GM12878 (cell line): Measurements from ENCODE around the gene EIF4EBP2. TPM values are rescaled to one million over a fixed set of nuclear protein-coding genes. Genes with fewer than 3 reads are reported as not detected.

Experiments used
- CEBPB ChIP-seq, 2 experiments: fragments of 150-350 bp in 1 of 2; IDR thresholded peaks; 2 replicates each; pipeline ENCODE4 v1.6.1; 2012 to 2014; ENCODE audit warnings: low read depth in 2 of 2, low read length in 2 of 2, borderline replicate concordance in 1 of 2, inconsistent platforms in 1 of 2
- CUX1 ChIP-seq: IDR thresholded peaks from 2 replicates; pipeline ENCODE4 v1.6.1; 2012; ENCODE audit warnings: improper control_type of control experiment, low read depth, low read length; ENCODE audit not compliant: insufficient replicate concordance
- HDGF ChIP-seq: fragments of 450-650 bp; IDR thresholded peaks from 2 replicates; pipeline ENCODE4 v1.6.1; 2016; ENCODE audit warnings: antibody characterized with exemption
- MTA3 ChIP-seq: IDR thresholded peaks from 2 replicates; pipeline ENCODE4 v1.6.1; 2012; ENCODE audit warnings: low read length, inconsistent platforms, borderline replicate concordance
- MXI1 ChIP-seq: fragments of 150-350 bp; IDR thresholded peaks from 2 replicates; pipeline ENCODE4 v1.6.1; 2011; ENCODE audit warnings: low read depth, mild to moderate bottlenecking, inconsistent platforms, low read length, improper control_type of control experiment
- POLR2AphosphoS5 ChIP-seq: IDR thresholded peaks from 2 replicates; pipeline ENCODE4 v1.6.1; 2011; ENCODE audit warnings: mild to moderate bottlenecking, low read length, inconsistent platforms
- RELB ChIP-seq: fragments of 450-650 bp; IDR thresholded peaks from 2 replicates; pipeline ENCODE4 v1.6.1; 2017; ENCODE audit warnings: low read depth, mild to moderate bottlenecking, moderate library complexity
- SMC3 ChIP-seq: IDR thresholded peaks from 2 replicates; pipeline ENCODE4 v1.6.1; 2011; ENCODE audit warnings: low read length, improper control_type of control experiment, borderline replicate concordance
- SREBF1 ChIP-seq: IDR thresholded peaks from 2 replicates; pipeline ENCODE4 v1.6.1; 2012; ENCODE audit warnings: mild to moderate bottlenecking, low read length
- ZNF592 ChIP-seq: fragments of 450-650 bp; IDR thresholded peaks from 2 replicates; pipeline ENCODE4 v1.6.1; 2017; ENCODE audit warnings: mild to moderate bottlenecking, moderate library complexity
- polyA plus RNA-seq, 11 experiments: library from polyadenylated mRNA; depleted of rRNA in 4 of 11; unstranded in 6 of 11; stranded (reverse) in 5 of 11; fragments of >200 nt; fragmentation: Nextera tagmentation in 4 of 11; fragmentation: Illumina TruSeq in 1 of 11; extraction: Ambion mirVana in 4 of 11; extraction: Trizol in 1 of 11; gene quantifications; 1 replicate in 1 of 11; 2 replicates in 10 of 11; pipeline versions ENCODE4 v1.2.1 to v1.2.3, GENCODE V29; 2011 to 2016; ENCODE audit warnings: inconsistent platforms in 2 of 11, missing spikeins in 2 of 11, low read depth in 1 of 11
- total RNA-seq, 4 experiments: library from RNA; depleted of rRNA in 3 of 4; stranded (reverse); fragments of >200 nt in 3 of 4; fragmentation: Illumina TruSeq in 1 of 4; extraction: Trizol in 1 of 4; gene quantifications; 2 replicates each; pipeline versions ENCODE4 v1.2.1 to v1.2.3, GENCODE V29; 2013 to 2021
- TF ChIP-seq, protein P1 (sequence below): IDR thresholded peaks from 2 replicates; pipeline ENCODE4 v1.6.1; 2011; ENCODE audit warnings: borderline replicate concordance, low read depth, mild to moderate bottlenecking, moderate library complexity, low read length; ENCODE audit not compliant: insufficient read depth, poor library complexity, severe bottlenecking
- TF ChIP-seq, protein P2 (sequence below): fragments of 450-650 bp; IDR thresholded peaks from 2 replicates; pipeline ENCODE4 v1.6.1; 2017; ENCODE audit warnings: mild to moderate bottlenecking

EIF4EBP2 gene
- total and polyA plus RNA-seq, 10 of the 15 experiments (the other 5 are each of a cell fraction or from before 2014, with no cell fraction given) = 14.4 to 51.3 (median 28.9) TPM

DNA sequence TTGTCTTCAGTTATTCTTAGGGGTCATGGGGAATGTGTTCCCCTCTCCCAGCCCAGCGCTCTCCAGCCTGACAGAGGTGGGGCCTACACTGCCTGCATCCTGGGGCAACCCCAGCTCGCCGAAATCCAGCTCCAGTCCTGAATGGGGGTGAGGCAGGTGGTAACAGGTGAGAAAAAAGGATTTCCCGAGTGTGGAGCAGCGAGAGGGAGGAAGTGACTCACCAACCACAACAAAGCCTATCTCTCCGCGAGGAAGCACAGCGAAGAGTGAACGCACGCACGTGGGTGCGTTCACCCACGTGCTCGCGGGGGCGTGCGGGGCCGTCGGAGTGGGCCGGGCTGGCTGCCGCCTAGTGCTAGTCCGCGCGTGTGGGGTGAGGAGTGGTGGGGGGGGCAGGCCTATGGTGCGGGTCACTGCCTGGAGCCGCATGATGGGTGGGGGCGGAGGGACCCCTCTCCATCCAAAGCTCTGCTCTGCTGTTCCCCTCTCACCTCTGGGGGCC lies 73.8 kb downstream of the EIF4EBP2 start (continued):
- 0 out of 2 replicates have a peak, but pooled peaks have one; percentile 27 for TF ChIP-seq MXI1
- no peak for TF ChIP-seq CEBPB (IDR thresholded peaks at IDR 0.05; ENCODE audit: borderline replicate concordance in 1 of 2, low read depth in 2 of 2, low read length in 2 of 2)
- TF ChIP-seq MTA3 = peak; percentile 53; the same call in 1 of the 2 replicates
- TF ChIP-seq HDGF = no peak
- no peak for TF ChIP-seq SMC3
- TF ChIP-seq POLR2AphosphoS5 = no peak
- TF ChIP-seq, protein P1, sequence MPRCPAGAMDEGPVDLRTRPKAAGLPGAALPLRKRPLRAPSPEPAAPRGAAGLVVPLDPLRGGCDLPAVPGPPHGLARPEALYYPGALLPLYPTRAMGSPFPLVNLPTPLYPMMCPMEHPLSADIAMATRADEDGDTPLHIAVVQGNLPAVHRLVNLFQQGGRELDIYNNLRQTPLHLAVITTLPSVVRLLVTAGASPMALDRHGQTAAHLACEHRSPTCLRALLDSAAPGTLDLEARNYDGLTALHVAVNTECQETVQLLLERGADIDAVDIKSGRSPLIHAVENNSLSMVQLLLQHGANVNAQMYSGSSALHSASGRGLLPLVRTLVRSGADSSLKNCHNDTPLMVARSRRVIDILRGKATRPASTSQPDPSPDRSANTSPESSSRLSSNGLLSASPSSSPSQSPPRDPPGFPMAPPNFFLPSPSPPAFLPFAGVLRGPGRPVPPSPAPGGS = no peak
- TF ChIP-seq ZNF592 = no peak
- TF ChIP-seq, protein P2, sequence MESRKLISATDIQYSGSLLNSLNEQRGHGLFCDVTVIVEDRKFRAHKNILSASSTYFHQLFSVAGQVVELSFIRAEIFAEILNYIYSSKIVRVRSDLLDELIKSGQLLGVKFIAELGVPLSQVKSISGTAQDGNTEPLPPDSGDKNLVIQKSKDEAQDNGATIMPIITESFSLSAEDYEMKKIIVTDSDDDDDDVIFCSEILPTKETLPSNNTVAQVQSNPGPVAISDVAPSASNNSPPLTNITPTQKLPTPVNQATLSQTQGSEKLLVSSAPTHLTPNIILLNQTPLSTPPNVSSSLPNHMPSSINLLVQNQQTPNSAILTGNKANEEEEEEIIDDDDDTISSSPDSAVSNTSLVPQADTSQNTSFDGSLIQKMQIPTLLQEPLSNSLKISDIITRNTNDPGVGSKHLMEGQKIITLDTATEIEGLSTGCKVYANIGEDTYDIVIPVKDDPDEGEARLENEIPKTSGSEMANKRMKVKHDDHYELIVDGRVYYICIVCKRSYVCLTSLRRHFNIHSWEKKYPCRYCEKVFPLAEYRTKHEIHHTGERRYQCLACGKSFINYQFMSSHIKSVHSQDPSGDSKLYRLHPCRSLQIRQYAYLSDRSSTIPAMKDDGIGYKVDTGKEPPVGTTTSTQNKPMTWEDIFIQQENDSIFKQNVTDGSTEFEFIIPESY = no peak
- TF ChIP-seq CUX1 = no peak
- no peak for TF ChIP-seq SREBF1
- peak; percentile 80; the same call in 1 of the 2 replicates for TF ChIP-seq RELB
